Retinal pigment epithelial cell (primary cell): ENCODE measurements around the gene CPNE6.
A peak's percentile ranks its signal among the peaks of the same experiment; 100 is the strongest.

ENCODE experiments used
- DNase-seq: peaks from one replicate; pipeline ENCODE4 v3.0.0-alpha.2; 2010; ENCODE audit warnings: low read depth
- H3K4me3 ChIP-seq: 2 replicates; pipeline ENCODE4 v1.5.1; 2011; ENCODE audit warnings: mild to moderate bottlenecking, low read length, control low read depth, moderate library complexity
- TF ChIP-seq, protein P1 (sequence below): conservative IDR thresholded peaks from 2 replicates; pipeline ENCODE4 v1.5.1; 2011; ENCODE audit warnings: low read depth, low read length, control low read depth, inconsistent platforms

The CPNE6 gene

GRCh38 chr14:24052656-24053547 lies 18.5 kb upstream of the CPNE6 start:
- H3K4me3 ChIP-seq: peak overlapping the region; percentile 56
- TF ChIP-seq, protein P1, sequence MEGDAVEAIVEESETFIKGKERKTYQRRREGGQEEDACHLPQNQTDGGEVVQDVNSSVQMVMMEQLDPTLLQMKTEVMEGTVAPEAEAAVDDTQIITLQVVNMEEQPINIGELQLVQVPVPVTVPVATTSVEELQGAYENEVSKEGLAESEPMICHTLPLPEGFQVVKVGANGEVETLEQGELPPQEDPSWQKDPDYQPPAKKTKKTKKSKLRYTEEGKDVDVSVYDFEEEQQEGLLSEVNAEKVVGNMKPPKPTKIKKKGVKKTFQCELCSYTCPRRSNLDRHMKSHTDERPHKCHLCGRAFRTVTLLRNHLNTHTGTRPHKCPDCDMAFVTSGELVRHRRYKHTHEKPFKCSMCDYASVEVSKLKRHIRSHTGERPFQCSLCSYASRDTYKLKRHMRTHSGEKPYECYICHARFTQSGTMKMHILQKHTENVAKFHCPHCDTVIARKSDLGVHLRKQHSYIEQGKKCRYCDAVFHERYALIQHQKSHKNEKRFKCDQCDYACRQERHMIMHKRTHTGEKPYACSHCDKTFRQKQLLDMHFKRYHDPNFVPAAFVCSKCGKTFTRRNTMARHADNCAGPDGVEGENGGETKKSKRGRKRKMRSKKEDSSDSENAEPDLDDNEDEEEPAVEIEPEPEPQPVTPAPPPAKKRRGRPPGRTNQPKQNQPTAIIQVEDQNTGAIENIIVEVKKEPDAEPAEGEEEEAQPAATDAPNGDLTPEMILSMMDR: no peak
- DNase-seq: no peak

DNA sequence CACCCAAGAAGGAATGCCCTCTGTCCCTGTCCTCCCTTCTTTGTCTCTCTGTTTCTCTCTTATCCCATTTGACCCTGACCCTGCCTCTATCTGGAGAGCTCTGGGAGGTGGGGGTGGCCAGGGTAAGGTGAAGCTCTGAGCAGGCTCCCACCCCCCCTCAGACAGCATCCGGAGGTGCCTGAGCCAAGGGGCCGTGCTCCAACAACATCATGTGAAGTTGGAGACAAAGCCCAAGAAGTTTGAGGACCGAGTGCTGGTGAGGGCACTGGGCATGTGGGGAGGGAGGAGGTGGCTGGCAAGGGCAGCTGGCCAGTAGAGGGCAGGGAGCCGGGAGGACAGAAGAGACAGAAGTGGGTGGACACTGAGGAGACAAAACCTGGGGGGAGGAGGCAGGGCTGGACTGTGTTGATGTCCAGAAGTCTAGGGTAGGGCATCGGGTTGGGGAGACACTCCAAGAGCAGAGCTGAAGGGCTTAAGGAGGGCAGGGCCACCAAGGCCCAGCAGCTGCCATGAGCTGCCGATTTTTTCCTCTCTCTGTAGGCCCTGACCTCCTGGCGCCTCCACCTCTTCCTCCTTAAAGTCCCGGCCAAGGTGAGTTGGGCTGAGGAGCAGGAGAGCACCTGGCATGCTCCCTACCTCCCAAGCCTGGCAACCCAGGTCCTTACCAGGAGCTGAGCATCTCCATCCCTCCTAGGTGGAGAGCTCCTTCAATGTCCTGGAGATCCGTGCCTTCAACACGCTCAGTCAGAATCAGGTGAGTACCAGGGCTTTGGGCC lies 17.6 kb upstream of the CPNE6 start:
- TF ChIP-seq, protein P1: no peak
- DNase-seq: no peak
- H3K4me3 ChIP-seq: no peak overlapping the region

GRCh38 chr14:24054324-24054641 lies 17.1 kb upstream of the CPNE6 start:
- DNase-seq: no peak

DNA sequence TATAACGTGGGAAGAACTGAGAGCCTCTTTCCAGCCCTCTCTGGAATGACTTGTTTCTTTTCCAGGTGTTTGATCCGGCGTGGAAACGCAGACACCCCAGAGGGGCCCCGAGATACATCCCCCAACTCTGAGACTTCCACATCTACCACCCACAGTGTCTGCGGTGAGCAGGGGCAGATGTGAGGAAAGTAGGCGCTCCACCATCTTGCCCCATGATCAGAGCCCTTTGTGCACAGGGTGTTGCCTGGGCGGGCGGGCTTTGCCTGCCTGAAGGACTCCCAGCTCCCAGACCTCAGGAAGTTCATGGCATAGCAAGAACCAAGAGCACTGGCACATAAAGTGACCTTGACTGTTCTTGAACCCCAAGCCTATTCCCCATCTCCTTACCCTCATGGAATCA lies 16.7 kb upstream of the CPNE6 start:
- H3K4me3 ChIP-seq: no peak overlapping the region
- DNase-seq: no peak
- TF ChIP-seq, protein P1: no peak

More at GRCh38 chr14:24054324-24054641, 17.1 kb upstream of the CPNE6 start:
- TF ChIP-seq, protein P1: no peak
- H3K4me3 ChIP-seq: no peak overlapping the region

GRCh38 chr14:24055971-24056799 lies 15.2 kb upstream of the CPNE6 start:
- H3K4me3 ChIP-seq: no peak overlapping the region
- DNase-seq: no peak
- TF ChIP-seq, protein P1: no peak

- H3K4me3 ChIP-seq: no peak overlapping the region
- TF ChIP-seq, protein P1: no peak
- DNase-seq: no peak
Observed at GRCh38 chr14:24056800-24057184, 14.6 kb upstream of the CPNE6 start.
